Inferior parietal cortex (tissue), 1 donor: Measurements from ENCODE around the gene STIMATE.

ENCODE experiments used
- DNase-seq: peaks from one replicate; pipeline ENCODE4 v3.0.0-alpha.2; 2016; ENCODE audit errors: extremely low spot score

The STIMATE gene

GRCh38 chr3:52791928-52792327 is 105.4 kb downstream of the STIMATE start:
- DNase-seq, result no peak

GRCh38 chr3:52791366-52791765 is 106.0 kb downstream of the STIMATE start:
- no peak for DNase-seq

- no peak for DNase-seq
Measured at GRCh38 chr3:52790741-52791140, 106.6 kb downstream of the STIMATE start.

- DNase-seq, result no peak
Measured at GRCh38 chr3:52790337-52790736, 107.0 kb downstream of the STIMATE start.

GRCh38 chr3:52789746-52790040 is 107.7 kb downstream of the STIMATE start:
- DNase-seq, result no peak

DNA sequence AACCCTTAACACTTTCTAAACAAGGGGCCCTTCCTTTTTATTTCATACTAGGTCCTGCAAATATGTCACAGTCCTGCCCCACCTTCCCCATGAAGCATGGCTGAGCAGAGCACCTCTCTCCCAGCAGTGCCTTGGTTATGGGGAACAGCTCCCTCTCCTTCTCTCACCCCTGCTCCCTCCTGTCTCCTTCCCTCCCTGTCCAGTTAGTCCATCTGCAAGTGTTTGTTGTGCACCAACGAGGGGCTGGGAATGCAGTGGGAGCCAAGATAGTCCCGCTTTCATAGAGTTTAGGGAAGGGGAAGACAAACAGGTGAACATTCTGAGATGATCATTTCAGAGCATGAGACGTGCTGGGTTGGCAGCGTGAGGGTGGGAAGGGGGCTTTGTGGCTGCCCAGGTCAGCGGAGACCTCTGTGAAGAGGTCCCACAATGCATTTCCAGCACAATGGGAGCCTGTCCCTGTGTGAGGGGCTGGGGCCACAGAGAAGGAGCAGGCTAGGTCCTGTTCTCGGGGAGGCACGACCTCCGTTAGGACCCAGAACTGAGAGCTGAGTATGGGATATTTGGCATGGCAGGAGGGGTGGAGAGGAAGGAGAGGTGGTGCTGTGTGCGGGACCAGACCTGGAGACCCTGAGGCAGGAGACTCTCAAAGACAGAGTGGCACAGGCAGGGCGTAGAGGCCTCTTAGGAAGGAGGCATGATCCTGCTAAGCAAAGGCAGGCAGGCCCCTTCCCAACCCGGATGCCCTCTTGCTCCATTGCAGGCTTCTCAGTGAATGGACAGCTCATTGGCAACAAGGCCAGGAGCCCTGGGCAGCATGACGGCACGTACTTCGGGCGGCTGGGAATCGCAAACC is 108.2 kb downstream of the STIMATE start:
- no peak for DNase-seq

GRCh38 chr3:52787672-52788625 is 109.4 kb downstream of the STIMATE start:
- no peak for DNase-seq

- no peak for DNase-seq
Measured at GRCh38 chr3:52787246-52787645, 110.1 kb downstream of the STIMATE start.
